ENCODE results near the gene CNKSR3. TPM values are rescaled to one million over a fixed set of nuclear protein-coding genes. Genes with fewer than 3 reads are reported as not detected.

CNKSR3 gene
- total and polyA plus RNA-seq, 2 of the 8 experiments (the other 6 are each of a cell fraction or from before 2014, with no cell fraction given) = 1.2 to 6.2 TPM

- no peak for FAIRE-seq
- Histone ChIP-seq H4K5ac (ENCODE audit: insufficient read length, low read depth, low read length) (no peak overlapping the region), H3K79me1 (ENCODE audit: low read depth, low read length) (no peaks in the 10 kb centered on the region; the same call in 1 of the 2 replicates), H3K79me2 (ENCODE audit: control insufficient read depth in 1 of 2, insufficient read depth in 2 of 2, low read length in 2 of 2) (0 out of 4 replicates have a peak, but pooled peaks cover 0 to under 1% of the 10 kb centered on the region in 2 experiments), H4K91ac (replicated peaks; ENCODE audit: insufficient read length, low read length) (no peak overlapping the region), H2AK5ac (ENCODE audit: low read depth, low read length) (no peak overlapping the region), H3K4me2 (ENCODE audit: insufficient read depth in 1 of 2, low read depth in 2 of 2, low read length in 2 of 2) (no peak overlapping the region), H2BK120ac (replicated peaks; ENCODE audit: low read depth, low read length) (no peak overlapping the region), H3K27ac (ENCODE audit: low read depth, low read length) (no peak overlapping the region), H3K23ac (ENCODE audit: insufficient read length) (no peak overlapping the region), H2BK5ac (ENCODE audit: low read depth, low read length) (no peak overlapping the region), H3K18ac (ENCODE audit: extremely low read depth, low read length) (no peak overlapping the region), H3K4me3 (ENCODE audit: extremely low read depth in 1 of 4, insufficient read depth in 2 of 4, low read depth in 3 of 4, low read length in 4 of 4) (no peak overlapping the region), H2AFZ (ENCODE audit: low read length) (no peak overlapping the region), H2BK12ac (ENCODE audit: low read depth, low read length) (no peak overlapping the region), H2BK20ac (ENCODE audit: low read length) (no peak overlapping the region), H3K4me1 (replicated peaks in 1 of 4; ENCODE audit: control insufficient read depth in 3 of 4, insufficient read depth in 4 of 4, low read length in 3 of 4) (no peaks in the 10 kb centered on the region), H3K4ac (replicated peaks; ENCODE audit: insufficient read length, low read depth, low read length) (no peak overlapping the region), H3K27me3 (replicated peaks in 1 of 4; ENCODE audit: control insufficient read depth in 3 of 4, extremely low read depth in 1 of 4, insufficient read depth in 3 of 4, low read length in 3 of 4) (no peaks in the 10 kb centered on the region), H2BK15ac (ENCODE audit: low read length) (no peak overlapping the region), H3K23me2 (ENCODE audit: low read depth, low read length) (no peaks in the 10 kb centered on the region), H4K20me1 (replicated peaks in 1 of 2; ENCODE audit: control insufficient read depth in 1 of 2, insufficient read depth in 2 of 2, low read length in 2 of 2) (peaks cover 0 to 2% of the 10 kb centered on the region in 2 experiments), H4K8ac (ENCODE audit: extremely low read depth, insufficient read depth, low read length) (no peak overlapping the region), H3K9me3 (ENCODE audit: insufficient read depth in 2 of 2, low read depth in 1 of 2, low read length in 1 of 2) (no peaks in the 10 kb centered on the region), H3K9ac (replicated peaks in 1 of 4; ENCODE audit: extremely low read depth in 1 of 4, low read depth in 3 of 4, low read length in 3 of 4) (no peak overlapping the region), H3K14ac (ENCODE audit: insufficient read length) (no peak overlapping the region), H3K36me3 (ENCODE audit: control insufficient read depth in 2 of 4, insufficient read depth in 4 of 4, low read length in 3 of 4) (no peaks in the 10 kb centered on the region), H3K56ac (replicated peaks; ENCODE audit: insufficient read length, low read depth, low read length) (no peak overlapping the region)
- ChIA-PET POLR2A (ENCODE audit: partially characterized antibody) (no interaction called here), CTCF (ENCODE audit: partially characterized antibody) (interaction anchor here (0.6 to 2.3 kb wide), 7 partner anchors 9 to 1831 kb away, joined by 3 to 7 read pairs (median 3); no protein-coding TSS in a partner anchor)
- 83% methylated on average over 2 of the region's 2 CpGs; no CpG with 5 or more reads in 1 of the 2 experiments for WGBS, 2 experiments (ENCODE audit: extremely low coverage in 1 of 2, insufficient coverage in 1 of 2, insufficient read length in 1 of 2, insufficient replicate concordance in 2 of 2, low coverage in 1 of 2, low lambda C conversion rate in 2 of 2, missing lambda C conversion rate in 1 of 2)
- DNase-seq (ENCODE audit: low read depth in 1 of 2, low spot score in 2 of 2) = no peak
- no peak for TF ChIP-seq USF2 (IDR thresholded peaks at IDR 0.05; ENCODE audit: low read length)
- TF ChIP-seq PHF8 (conservative IDR thresholded peaks at IDR 0.05; ENCODE audit: low read depth, low read length) = no peak
- no peak for TF ChIP-seq SAP30 (IDR thresholded peaks at IDR 0.05; ENCODE audit: insufficient read depth, insufficient replicate concordance, low read length)
- TF ChIP-seq RFX5 (IDR thresholded peaks at IDR 0.05; ENCODE audit: borderline replicate concordance, low read depth, low read length) = no peak
- no peak for TF ChIP-seq SRF (IDR thresholded peaks at IDR 0.05; ENCODE audit: low read depth, low read length)
- TF ChIP-seq YY1 (IDR thresholded peaks at IDR 0.05; ENCODE audit: low read depth, low read length) = no peak
- no peak for TF ChIP-seq BACH1 (IDR thresholded peaks at IDR 0.05; ENCODE audit: low read length)
- no peak for TF ChIP-seq NANOG (IDR thresholded peaks at IDR 0.05; ENCODE audit: insufficient read depth, low read depth, low read length, poor library complexity, severe bottlenecking)
- TF ChIP-seq ZNF274 (IDR thresholded peaks at IDR 0.05; ENCODE audit: borderline replicate concordance, extremely low read depth, low read length) = no peak
- no peak for TF ChIP-seq CREB1 (IDR thresholded peaks at IDR 0.05)
- TF ChIP-seq POLR2AphosphoS5 (IDR thresholded peaks at IDR 0.05; ENCODE audit: low read depth, low read length) = no peak
- no peak for TF ChIP-seq CHD2 (IDR thresholded peaks at IDR 0.05; ENCODE audit: low read length)
- no peak for TF ChIP-seq GABPA (IDR thresholded peaks at IDR 0.05; ENCODE audit: borderline replicate concordance, insufficient read depth, low read length)
- no peak for TF ChIP-seq CHD1 (IDR thresholded peaks at IDR 0.05; ENCODE audit: low read depth, low read length)
These were observed 62.5 kb downstream of the CNKSR3 start for GRCh38 chr6:154447954-154448353.
